Gastrocnemius medialis (tissue), 4 donors: ENCODE measurements around the gene ZNF280A.
"Not testable (repeated sequence)": the region's sequence is repeated elsewhere in the genome, so short reads cannot be mapped to it uniquely, and the experiment has no call there.

Source experiments
- POLR2A ChIP-seq, 2 donors: fragments of 450-650 bp; IDR thresholded peaks; one replicate each; pipeline ENCODE4 v1.6.1; 2017; ENCODE audit warnings: antibody characterized with exemption in 2 of 2, mild to moderate bottlenecking in 2 of 2, moderate library complexity in 2 of 2
- TF ChIP-seq, protein P1 (sequence below), 5 experiments: fragments of 450-650 bp in 3 of 5; fragments of 200-600 bp in 2 of 5; sonication (generic) in 2 of 5; IDR thresholded peaks in 4 of 5; conservative IDR thresholded peaks in 1 of 5; 1 replicate in 4 of 5; 2 replicates in 1 of 5; pipeline ENCODE4 v1.5.1; 2016 to 2019; ENCODE audit warnings: antibody characterized with exemption in 5 of 5, mild to moderate bottlenecking in 3 of 5, moderate library complexity in 3 of 5

GRCh38 chr22:22468794-22469469 is 51.1 kb downstream of the ZNF280A start:
- TF ChIP-seq, protein P1, sequence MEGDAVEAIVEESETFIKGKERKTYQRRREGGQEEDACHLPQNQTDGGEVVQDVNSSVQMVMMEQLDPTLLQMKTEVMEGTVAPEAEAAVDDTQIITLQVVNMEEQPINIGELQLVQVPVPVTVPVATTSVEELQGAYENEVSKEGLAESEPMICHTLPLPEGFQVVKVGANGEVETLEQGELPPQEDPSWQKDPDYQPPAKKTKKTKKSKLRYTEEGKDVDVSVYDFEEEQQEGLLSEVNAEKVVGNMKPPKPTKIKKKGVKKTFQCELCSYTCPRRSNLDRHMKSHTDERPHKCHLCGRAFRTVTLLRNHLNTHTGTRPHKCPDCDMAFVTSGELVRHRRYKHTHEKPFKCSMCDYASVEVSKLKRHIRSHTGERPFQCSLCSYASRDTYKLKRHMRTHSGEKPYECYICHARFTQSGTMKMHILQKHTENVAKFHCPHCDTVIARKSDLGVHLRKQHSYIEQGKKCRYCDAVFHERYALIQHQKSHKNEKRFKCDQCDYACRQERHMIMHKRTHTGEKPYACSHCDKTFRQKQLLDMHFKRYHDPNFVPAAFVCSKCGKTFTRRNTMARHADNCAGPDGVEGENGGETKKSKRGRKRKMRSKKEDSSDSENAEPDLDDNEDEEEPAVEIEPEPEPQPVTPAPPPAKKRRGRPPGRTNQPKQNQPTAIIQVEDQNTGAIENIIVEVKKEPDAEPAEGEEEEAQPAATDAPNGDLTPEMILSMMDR (IDR thresholded peaks at IDR 0.05 in 4 of 5, conservative IDR thresholded peaks at IDR 0.05 in 1 of 5): not testable (repeated sequence)
- TF ChIP-seq POLR2A (IDR thresholded peaks at IDR 0.05): not testable (repeated sequence)
